Heart left ventricle (tissue), 13 donors: ENCODE results near the gene WWOX.

Experiments
- POLR2A ChIP-seq, 2 donors: fragments of 450-650 bp; IDR thresholded peaks; one replicate each; pipeline ENCODE4 v1.6.1; 2017; ENCODE audit warnings: antibody characterized with exemption in 2 of 2, mild to moderate bottlenecking in 2 of 2, moderate library complexity in 2 of 2
- TF ChIP-seq, protein P1 (sequence below), 12 donors: fragments of 200-600 bp; sonication (generic) in 4 of 12; IDR thresholded peaks; one replicate each; pipeline versions ENCODE4 v1.5.0 to v1.8.0; 2018 to 2022; ENCODE audit warnings: antibody characterized with exemption in 12 of 12, mild to moderate bottlenecking in 5 of 12
- donor health status: ischemic (EF 13 %, LVEDD 7.1; RV severe dilation, severe dysfunction).
- donor health status: DM: no; HTN: yes; CAD: no.
- donor health status: DM: no; HTN: no; CAD: no.
- donor health status: ischemic (EF 25% LVEDD 6.9; RV normal size, moderate dysfunction).
- donor health status: ischemic (EF 25% LVEDD 5.7; RV mildly dilated, moderate dysfunction).
- donor health status: ischemic (EF 35%, LVEDD 5.7; RV mildly dilated, moderate dysfunction).
- donor health status: nonischemic (EF 11% LVEDD 7.7; RV severe dilation, severe dysfunction).
- donor health status: DM: yes; HTN: yes; CAD: no.
- donor health status: PGD.
- donor health status: ischemic (EF 29% LVEDD 5.4; RV normal size, mild dysfunction).
- donor health status: nonischemic (EF 23%, LVEDD 6.1; RV moderate dilation, normal function).

DNA sequence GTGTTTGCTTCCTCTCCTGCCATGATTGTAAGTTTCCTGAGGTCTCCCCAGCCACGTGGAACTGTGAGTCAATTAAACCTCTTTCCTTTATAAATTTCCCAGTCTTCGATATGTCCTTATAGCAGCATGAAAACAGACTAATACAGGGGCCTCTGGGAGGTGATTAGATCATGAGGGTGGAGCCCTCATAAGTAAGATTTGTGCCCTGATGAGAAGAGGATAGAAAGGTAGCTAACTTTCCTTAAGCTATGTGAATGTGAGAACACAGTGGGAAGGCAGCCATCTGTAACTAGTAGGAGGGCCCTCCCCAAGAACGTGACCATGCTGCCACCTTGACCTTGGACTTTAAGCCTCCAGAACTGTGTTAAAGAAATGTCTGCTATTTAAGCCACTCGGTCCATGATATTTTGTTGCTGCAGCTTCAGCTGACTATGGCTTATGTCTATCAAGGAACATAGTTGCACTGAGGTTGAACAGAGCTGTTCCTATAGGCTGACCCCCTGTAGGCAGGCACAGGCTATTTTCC is 30.7 kb downstream of the WWOX start:
- TF ChIP-seq, protein P1, sequence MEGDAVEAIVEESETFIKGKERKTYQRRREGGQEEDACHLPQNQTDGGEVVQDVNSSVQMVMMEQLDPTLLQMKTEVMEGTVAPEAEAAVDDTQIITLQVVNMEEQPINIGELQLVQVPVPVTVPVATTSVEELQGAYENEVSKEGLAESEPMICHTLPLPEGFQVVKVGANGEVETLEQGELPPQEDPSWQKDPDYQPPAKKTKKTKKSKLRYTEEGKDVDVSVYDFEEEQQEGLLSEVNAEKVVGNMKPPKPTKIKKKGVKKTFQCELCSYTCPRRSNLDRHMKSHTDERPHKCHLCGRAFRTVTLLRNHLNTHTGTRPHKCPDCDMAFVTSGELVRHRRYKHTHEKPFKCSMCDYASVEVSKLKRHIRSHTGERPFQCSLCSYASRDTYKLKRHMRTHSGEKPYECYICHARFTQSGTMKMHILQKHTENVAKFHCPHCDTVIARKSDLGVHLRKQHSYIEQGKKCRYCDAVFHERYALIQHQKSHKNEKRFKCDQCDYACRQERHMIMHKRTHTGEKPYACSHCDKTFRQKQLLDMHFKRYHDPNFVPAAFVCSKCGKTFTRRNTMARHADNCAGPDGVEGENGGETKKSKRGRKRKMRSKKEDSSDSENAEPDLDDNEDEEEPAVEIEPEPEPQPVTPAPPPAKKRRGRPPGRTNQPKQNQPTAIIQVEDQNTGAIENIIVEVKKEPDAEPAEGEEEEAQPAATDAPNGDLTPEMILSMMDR (IDR thresholded peaks at IDR 0.05) = no peak
- TF ChIP-seq POLR2A (IDR thresholded peaks at IDR 0.05) = no peak
